Hippocampal formation (tissue), 2 donors: ENCODE results near the gene CUEDC1.
"Not testable (repeated sequence)": the region's sequence is repeated elsewhere in the genome, so short reads cannot be mapped to it uniquely, and the experiment has no call there.

Experiments
- DNase-seq, 2 donors: peaks; one replicate each; lab custom pipeline; 2025; lab: John Stamatoyannopoulos, UW

Gene CUEDC1

DNA sequence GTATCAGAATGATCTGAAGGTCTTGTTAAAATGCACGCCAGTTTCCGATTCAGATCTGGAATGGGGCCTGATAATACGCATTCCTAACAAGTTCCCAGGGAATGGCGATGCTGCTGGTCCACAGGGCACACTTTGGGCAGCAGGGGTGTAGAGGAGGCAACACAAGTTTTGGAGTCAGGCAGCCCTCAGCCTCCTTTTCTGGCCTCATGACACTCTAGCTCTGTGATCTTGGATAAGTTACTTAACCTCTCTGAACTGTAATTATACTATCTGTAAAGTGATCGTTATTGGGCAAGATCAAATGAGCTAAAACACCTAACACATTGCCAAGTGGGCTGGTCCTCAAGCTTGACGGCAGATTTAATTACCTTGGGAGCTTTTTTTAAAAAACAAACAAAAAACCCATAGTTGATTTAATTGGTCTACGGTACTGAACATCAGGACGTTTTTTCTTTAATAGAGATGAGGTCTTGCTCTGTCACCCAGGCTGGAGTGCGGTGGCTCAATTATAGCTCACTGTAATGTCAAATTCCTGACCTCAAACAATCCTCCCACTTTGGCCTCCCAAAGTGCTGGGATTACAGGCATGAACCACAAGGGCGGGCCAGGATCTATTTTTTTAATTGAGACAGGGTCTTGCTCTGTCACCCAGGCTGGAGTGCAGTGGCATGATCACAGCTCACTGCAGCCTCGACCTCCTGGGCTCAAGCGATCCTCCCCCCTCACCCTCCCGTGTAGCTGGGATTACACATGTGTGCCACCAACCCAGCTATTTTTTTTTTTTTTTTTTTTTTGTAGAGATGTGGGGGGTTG is 95.4 kb downstream of the CUEDC1 start:
- DNase-seq, result no peak

DNA sequence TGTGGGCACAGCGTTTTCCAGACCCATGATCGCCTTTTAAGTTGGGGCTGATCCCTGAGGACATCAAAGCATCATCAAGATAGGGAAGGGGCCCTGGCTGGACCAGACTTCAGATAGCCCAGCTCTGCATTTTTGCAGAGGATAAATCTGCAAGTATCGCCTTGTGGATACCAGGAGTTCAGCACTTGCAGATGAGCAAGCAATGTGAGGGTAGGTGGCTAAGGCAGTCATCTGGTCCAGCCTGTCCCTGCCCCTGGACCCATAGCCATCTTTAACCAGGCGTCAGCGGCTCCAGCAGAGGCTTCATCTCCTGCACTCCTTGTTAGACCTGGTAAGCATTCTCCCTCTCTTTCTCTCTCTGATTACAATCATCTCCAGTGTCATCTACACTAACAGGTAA is 96.4 kb downstream of the CUEDC1 start:
- no peak for DNase-seq

DNA sequence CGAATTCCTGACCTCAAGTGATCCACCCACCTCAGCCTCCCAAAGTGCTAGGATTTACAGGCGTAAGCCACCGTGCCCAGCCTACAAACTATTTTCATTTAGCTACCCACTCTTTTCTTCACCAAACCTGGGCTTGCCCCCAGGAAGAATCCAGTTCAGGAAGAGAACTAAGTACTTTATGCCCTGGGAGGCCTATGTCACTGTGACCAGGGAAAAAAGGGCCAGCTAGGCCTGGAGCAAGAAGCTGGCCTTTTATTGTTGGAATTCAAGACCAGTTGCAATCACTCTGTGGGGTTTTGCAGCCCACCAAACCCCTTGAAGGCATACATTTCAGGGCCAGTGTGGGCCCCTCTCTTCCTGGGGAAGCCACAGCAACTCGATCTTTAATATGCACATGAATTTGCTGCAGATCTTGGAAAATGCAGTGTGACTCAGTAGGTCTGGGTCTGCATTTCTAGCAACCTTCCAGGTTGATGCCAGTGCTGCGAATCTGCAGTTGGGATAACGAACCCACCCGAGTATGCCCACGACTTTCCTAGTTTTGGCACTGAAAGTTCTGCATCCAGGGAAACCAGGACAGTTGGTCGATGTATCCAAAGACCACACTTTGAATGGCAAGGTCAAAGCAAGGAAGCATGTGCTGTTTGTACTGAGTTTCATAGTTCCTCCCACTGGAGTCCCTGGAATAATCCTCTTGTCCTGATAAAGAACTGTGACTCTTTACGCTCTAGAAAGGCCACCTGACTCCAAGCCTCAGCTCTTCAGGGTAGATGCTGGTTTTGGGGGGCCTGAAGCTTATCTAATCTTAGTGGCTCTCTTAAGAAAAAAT is 98.2 kb downstream of the CUEDC1 start:
- no peak for DNase-seq

DNA sequence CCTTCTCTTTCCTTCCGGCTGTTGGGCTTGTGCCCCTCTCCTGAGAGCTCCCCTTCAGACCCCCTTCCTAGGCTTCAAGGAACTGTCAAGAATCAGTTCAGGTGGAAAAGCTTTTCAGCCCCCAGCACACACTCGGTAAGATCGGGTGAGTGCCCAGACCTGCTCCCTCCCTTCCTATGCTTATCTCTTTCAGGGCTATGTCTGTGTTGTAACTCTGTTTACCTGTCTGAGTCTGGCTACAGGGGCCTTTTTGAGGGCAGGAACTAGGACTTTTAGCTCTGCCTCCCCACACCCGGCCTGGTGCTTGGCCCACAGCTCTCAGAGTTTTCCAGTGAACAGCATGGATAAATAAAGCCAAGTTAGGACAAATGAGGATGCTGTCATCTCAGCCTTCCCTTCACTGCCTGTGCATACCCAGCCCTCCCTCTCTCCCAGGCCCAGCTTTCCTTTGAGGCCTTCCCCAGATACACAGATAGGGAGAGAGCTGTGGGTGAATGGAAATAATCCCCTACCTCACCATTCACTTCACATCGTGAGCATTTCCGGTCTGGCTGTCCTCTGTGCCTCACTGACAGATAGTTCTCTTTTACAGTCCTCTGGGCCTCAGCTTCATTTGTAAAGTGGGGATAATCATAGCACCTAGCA is 99.7 kb downstream of the CUEDC1 start:
- no peak for DNase-seq

DNA sequence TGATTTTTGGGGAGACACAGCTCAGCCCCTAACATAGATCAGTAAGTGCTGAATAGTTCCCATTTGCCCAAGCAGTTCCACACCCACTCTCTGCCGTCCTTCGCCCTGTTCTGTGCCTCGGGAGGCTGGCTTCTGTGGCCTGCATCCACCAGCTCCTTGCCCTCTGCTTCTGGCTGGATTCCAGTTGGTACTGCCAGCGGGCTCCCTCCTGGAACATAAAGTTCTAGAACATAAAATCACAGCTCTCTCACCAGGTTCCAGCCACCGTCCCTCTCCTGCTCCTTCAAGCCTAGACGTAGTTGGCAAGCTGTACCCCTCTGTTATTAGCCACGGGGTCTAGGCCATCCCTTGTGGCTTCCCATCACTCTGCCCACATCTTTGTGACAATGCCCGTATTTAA is 101.5 kb downstream of the CUEDC1 start:
- peak in 1 of 2 donors; percentile 10 for DNase-seq

DNA sequence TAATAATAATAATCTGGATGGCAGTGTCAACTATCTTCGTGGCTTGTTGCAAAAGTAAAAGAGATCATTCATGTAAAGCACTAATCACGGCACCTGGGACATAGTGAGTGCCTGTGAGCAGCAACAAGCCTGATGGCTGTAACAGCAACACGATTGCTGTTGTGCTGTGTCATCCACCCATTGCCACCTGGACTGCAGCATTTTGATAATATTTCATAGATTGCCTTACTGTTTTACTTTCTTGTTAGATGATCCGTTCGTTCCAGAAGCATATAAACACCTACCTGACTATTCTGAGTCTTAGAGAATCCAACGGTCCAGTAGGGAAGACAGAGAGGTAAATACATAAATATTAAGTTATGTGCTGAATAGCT is 102.3 kb downstream of the CUEDC1 start:
- no peak for DNase-seq

DNA sequence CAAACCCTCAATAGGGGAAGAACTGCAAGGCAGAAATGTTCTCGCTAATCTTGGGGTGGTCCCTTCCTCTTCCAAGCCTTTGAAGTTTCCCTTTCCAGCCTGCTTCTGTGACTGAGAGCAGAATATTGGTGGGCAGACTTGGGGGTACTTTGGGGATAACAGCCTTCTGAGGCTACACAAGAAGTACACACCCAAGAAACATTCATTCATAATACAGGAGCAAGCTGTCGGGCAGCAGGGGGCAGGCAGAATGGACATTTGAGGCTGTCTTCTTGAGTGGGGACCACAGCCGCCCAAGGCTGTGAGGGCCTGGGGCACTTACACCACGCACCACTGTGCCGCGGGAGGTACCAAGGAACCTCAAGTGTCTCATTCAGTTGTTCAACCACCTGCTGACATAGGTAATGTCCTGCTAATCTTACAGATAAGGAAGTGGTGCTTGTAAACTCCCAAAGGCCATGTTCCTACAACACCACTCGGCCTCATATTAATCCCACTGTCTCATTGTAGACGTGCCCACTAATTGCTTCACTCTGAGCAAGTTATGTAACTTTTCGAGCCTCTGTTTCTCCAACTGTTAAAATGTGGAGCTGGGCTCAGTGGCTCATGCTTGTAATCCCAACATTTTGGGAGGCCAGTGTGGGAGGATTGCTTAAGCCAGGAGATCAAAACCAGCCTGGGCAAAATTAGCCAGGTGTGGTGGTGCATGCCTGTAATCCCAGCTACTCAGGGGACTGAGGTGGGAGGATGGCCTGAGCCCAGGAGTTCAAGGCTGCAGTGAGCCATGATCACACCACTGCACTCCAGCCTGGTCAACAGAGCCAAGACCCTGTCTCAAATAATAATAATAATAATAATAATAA is 102.9 kb downstream of the CUEDC1 start:
- DNase-seq, result no peak

DNA sequence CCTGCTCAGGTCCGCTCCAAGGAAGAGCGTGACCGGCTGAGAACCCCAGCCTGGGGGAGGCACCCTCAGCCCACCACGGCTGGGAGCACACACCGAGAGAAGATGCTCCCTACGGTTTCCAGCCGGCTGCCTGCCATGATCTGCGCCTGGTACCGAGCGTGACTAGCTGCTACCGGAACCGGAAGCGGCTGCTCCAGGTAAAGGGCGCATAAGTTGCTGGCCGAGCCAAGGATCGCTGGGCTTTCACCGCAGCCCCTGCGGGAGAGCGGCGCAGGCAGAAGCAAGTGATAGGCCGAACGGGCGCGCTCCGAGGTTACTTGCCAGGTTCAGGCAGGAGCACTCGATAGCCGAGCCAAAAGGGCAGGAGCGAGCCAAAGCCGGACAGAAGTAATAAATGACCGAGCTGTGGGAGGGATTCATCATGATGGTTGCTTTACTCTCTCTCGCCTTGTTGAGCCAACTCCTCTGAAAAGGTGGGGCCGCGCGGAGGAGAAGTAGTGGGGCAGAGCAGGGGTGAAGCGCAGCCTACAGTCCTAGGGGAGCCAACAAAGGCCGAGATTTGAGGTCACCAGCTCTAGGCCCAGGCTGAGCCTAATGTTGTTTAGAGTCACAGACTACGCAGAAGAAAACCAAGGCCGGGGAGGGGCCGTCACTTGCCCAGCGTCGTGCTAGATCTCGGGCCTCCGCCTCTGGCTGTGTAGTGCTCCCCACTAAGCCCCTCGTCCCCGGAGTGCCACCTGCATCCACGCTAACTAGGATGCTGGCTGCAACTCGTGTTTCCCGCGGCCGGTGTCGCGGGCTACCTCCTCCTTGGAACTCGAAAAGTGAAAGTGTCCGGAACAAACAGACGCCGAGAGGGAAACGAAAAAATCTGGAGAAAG is 105.1 kb downstream of the CUEDC1 start, which contains the start of gene MRPS23:
Gene MRPS23, minus strand, starts transcription at position 171 of the 881 bp plus-strand sequence. Its CDS starts 34 bp downstream, at position 137.
- peak; percentile 97 to 99 for DNase-seq

DNA sequence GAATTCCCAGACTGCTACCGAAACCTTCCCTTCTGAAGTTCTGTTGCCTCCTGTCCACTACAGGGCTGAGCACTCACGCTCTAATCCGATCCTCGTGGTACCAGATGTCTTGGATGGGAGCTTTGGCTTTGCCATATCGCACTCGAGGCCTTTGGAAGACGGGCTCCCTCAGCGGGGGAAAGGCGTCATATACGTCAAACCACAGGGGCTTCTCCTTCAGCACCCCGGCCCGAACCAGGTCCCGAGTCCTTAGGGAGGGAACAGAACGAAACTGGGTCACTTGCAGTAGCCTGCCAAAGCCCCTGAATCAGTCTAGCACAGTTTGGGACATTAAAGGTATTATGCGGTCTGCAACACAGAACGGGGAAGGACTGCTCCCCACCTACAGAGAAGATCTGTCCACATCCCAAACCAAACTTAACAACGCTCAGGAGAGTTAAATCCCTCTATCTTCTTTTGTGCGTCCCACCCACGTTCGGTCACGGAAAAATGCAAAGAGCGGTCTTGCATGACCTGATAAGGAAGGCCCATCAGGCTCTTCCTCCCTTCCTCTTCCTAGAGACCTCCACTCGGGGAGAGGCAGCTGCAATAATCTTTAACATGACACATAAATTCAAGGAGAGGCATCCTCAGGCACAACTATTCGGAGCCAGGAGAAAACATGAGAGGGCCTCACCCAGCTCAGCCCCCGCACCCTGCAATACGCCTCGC is 105.9 kb downstream of the CUEDC1 start:
- no peak for DNase-seq

DNA sequence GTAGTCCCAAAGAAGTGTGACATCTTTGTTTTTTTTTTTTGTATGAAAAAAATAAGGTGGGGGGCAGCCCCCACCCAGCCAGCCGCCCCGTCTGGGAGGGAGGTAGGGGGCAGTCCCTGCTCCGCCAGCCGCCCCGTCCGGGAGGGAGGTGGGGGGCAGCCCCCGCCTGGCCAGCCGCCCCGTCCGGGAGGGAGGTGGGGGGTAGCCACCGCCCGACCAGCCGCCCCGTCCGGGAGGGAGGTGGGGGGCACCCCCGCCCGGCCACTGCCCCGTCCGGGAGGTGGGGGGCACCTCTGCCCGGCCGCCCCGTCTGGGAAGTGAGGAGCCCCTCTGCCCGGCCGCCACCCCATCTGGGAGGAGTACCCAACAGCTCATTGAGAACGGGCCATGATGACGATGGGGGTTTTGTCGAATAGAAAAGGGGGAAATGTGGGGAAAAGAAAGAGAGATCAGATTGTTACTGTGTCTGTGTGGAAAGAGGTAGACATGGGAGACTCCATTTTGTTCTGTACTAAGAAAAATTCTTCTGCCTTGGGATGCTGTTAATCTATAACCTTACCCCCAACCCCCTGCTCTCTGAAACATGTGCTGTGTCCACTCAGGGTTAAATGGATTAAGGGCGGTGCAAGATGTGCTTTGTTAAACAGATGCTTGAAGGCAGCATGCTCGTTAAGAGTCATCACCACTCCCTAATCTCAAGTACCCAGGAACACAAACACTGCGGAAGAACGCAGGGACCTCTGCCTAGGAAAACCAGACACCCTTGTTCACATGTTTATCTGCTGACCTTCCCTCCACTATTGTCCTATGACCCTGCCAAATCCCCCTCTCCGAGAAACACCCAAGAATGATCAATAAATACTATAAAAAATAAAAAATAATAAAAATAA is 108.9 kb downstream of the CUEDC1 start:
- not testable (repeated sequence) for DNase-seq

DNA sequence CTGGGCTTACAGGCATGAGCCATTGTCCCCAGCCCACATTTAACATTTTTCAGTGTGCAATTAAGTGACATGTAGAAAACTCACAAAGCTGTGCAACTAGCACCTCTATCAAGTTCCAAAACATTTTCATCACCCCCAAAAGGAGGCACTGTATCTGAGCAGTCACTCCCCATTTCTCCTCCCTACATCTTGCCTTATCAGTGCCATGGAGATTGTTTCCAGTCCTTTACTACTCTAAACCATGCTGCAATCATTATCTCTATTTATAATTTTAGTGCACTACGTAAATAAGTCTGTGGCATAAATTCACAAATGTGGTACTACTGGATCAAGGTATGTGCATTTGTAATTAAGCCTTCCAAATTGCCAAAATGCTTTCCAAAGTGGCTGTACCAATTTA is 112.9 kb downstream of the CUEDC1 start:
- no peak for DNase-seq

DNA sequence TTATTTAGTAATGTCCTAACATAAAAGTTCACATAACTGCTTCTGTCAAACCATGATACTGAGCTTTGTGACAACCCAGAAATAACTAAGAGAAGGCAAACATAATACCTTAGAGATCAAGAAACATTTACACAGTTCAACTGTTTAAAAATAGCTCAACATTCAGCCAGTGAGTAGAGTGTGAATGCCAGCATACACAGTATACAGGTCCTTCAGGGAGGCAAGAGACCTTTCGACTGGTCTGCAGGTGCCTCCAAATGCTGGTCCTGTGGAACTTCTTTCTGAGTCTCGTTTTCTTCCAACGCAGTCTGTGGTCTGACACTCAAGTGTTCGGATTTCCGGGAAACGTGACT is 115.7 kb downstream of the CUEDC1 start:
- no peak for DNase-seq

DNA sequence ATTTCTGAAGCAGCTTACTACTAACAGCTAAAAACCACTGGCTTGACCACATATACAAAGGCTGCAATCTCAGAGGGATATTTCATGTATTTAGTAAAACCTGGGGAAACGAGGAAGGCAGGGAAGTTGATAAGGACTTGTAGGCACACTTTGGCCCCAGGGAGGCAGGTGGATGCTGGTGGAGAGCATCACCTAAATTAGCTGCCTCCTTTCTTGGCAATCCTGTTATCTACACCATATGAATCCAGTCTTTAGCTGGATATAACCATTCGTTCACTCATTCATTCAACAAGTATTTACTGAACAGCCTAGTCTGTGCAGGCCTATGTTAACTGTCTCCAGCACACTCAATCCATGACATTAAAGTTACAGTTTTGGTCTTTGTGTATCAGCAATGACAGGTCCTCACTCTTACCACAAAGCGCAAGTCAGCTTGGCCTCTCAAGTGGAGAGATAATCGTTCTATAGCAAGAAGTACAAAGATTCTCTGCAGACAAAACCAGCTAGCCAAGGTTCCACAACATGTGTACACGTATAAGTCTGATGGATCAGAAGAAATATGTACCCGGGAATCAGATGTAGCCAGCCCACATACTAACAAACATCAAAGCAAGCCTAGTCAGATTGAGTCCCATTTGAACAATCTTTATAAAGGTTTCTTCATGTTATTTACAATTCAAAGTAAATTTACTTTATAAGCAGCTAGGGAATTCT is 116.2 kb downstream of the CUEDC1 start:
- no peak for DNase-seq

DNA sequence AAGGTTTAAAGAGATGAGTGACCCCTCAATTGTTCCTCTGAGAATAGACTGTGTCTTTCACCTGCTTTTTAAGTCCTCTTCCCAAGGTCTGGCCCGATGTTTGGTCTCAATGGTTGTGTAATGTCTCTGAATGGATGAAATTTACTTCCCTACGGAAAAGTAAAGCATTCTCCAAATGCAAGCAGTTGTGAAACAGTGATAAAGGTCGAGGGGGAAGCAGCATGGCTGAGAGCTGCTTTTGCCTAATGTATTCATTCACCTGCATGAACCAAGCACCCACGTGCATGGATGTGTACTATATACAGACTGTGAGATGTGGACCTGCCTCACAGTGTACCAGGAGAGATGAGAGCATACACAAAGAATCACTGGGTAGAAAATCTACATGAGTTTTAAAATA is 116.8 kb downstream of the CUEDC1 start:
- no peak for DNase-seq

DNA sequence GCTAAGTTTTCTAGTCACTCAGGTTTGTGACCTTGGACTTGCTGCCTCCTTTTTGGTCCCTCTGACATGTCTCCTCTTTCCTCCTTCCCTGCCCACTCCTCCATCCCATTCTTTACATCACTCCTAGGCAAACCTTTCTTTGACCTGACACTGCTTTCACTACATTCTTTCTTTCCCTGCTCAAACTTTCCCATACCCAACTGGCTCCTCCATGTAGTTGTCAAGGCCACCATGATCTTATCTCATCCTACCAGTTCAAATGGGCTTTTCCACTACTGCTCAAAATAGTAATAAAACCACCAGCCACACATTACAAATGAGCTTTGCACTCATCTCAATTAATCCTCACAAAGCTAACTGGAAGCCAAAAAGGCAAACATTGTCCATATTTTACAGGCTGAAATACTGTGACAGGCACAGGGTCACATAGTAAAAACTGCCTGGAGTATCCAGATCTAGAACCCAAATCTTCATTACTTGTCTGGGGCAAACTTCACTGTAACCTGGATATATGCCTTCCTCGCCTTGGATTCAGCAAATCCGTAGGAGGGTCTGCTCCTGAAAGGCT is 119.8 kb downstream of the CUEDC1 start:
- DNase-seq, result no peak

DNA sequence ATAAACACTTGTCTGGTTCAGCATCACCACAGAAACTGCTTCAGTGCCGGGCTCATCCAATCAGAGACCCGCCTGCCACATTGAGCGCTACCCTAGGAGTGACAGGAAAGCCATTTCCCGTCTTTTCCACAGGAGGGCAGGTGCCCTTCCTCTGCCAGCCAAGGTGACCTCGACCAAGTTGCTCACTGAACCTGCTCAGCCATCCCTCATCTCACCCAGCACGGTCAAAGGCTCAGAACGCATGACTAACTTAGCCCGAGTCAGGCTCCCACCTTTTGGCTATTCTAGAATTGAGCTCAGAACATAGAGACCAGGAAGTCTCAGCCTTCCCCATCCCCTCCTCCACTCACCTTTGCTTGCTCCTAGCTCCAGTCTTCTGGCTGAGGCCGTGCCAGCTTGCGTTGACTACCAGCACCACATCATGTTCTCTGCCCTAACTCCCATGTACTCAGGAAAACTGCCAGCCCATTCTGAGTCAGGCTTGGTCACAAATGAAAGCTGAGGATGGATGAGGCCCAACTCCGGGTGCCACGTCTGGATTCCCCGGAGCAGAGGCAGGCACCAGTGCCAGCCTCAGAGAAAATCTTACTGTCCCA is 121.0 kb downstream of the CUEDC1 start:
- DNase-seq, result peak in 1 of 2 donors; percentile 8

DNA sequence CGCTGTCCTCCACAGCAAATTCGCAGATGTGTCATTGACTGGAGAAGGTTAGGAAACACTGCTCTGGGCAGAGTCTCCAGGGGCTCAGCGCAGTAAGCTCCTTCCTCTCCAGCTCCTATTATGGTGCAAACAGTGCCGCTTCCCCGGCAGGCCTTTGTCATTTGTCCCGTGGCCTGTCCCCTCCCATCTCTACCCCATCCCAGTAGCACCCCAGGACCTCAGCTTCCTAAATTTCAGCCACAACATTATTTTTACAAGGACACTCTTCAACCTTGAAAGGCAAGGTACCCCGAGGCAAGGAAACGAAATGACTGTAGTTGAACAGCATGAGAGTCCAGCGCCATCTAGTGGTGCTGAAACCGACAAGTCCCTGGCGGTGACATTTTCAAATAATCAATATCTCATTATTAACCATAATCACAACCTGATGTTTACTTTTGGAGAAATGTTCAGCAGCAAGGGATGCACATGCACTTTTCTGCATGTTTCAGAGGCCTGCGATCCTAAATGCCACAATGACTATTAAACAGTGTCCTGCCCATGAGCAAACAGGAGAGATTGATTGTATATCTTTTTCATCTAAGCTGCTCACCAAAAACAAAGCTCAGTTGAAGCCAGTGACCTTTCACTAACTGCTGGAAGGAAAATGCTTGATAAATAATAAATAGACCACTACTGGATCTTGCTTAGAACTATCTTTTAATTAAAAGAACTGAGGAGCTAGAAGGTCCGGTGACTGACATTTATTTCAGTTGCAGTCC is 121.9 kb downstream of the CUEDC1 start:
- peak; percentile 61 for DNase-seq
